ENCODE data around the gene PGS1. TPM values are rescaled to one million over a fixed set of nuclear protein-coding genes. Genes with fewer than 3 reads are reported as not detected.

PGS1 gene
- total and polyA plus RNA-seq, 9 donors = 13.5 to 50.2 (median 35.0) TPM

DNA sequence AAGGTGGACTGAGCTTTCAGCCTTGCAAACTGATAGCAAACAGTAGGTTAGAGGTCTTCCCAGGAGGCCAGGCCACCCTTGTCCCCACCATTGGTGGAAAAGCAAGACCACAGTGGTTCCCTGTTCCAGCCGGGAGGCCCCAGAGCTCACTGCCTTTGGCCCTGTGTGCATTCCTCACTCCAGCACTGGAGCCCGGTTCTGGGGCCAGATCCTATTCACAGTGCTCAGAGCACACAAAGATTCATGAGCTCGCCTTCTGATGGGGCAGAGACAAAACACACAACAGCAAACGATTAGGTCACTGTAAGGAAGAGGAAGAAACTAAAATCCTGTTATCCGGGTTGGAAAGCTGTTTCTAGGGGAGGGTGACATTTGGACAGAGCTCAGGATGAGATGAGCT lies 5.6 kb upstream of the PGS1 start:
- 61 to 71% (median 66%) methylated on average over 5 of the region's 5 CpGs for WGBS, 3 donors
- DNase-seq = no peak
- H3K27ac ChIP-seq = no peak overlapping the region
- TF ChIP-seq CTCF (IDR thresholded peaks at IDR 0.05) (no peak), POLR2A (IDR thresholded peaks at IDR 0.05) (no peak), EP300 (IDR thresholded peaks at IDR 0.05) (no peak)
- intact Hi-C loops (cut with DNase I) = loop anchor here in 1 of 4 donors (10.0 kb wide), 1 partner anchor 248 kb away; the partner anchor contains the start of gene TMC6
- no peaks in the 10 kb centered on the region for H3K9me3 ChIP-seq
- H3K27me3 ChIP-seq = no peaks in the 10 kb centered on the region
- H3K36me3 ChIP-seq = no peaks in the 10 kb centered on the region
- H3K4me3 ChIP-seq = no peak overlapping the region
- no peaks in the 10 kb centered on the region for H3K4me1 ChIP-seq (ENCODE audit: insufficient read depth)

- Histone ChIP-seq H3K9me3 (no peaks in the 10 kb centered on the region), H3K4me3 (no peak overlapping the region), H3K27me3 (no peaks in the 10 kb centered on the region), H3K4me1 (ENCODE audit: insufficient read depth) (no peaks in the 10 kb centered on the region), H3K36me3 (no peaks in the 10 kb centered on the region), H3K27ac (no peak overlapping the region)
- intact Hi-C loops (cut with DNase I) = loop anchor here in 1 of 4 donors (10.0 kb wide), 1 partner anchor 249 kb away; the partner anchor contains the start of gene TMC6
- WGBS, 3 donors = 69 to 76% (median 70%) methylated on average over 6 of the region's 6 CpGs
- DNase-seq = no peak
- no peak for TF ChIP-seq EP300 (IDR thresholded peaks at IDR 0.05)
- no peak for TF ChIP-seq POLR2A (IDR thresholded peaks at IDR 0.05)
- no peak for TF ChIP-seq CTCF (IDR thresholded peaks at IDR 0.05)
These were observed 4.3 kb upstream of the PGS1 start for GRCh38 chr17:78374189-78374588.

DNA sequence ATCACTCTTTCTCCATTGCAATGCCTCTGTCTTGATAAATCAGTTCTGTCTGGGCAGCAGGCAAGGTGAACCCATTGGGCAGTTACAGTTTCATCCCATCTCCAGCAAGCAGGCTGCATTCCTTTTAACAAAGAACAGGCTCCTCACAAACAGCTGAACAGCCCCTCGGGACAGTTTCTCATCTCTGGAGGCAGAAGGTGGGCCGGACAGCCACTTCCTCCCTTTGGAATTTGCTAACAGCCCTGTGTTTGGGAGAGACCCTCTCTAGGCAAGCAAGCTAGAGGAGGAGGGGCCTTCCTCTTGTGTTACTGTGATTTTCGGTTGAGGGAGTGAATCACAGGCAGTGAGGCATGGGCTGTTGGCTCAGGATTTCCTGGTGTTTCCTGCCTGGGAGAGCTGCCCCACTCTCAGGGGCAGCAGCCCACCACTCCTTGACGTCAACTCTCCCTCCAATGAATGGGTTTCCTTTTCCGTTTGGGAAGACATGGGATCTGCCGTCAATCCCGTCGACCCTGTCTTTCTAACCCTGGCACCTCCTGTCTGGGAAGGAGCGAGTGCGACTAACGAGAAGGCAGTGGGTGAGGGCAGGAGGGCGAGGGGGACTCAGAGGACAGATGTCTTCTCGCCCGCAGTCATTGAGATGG lies 3.7 kb upstream of the PGS1 start:
- 55 to 58% (median 56%) methylated on average over 14 of the region's 14 CpGs for WGBS, 3 donors
- H3K9me3 ChIP-seq = no peaks in the 10 kb centered on the region
- intact Hi-C loops (cut with DNase I) = loop anchor here in 1 of 4 donors (10.0 kb wide), 1 partner anchor 250 kb away; the partner anchor contains the start of gene TMC6
- TF ChIP-seq POLR2A (IDR thresholded peaks at IDR 0.05) (no peak), EP300 (IDR thresholded peaks at IDR 0.05) (no peak), CTCF (IDR thresholded peaks at IDR 0.05) (no peak)
- no peaks in the 10 kb centered on the region for H3K36me3 ChIP-seq
- no peaks in the 10 kb centered on the region for H3K4me1 ChIP-seq (ENCODE audit: insufficient read depth)
- DNase-seq = no peak
- no peaks in the 10 kb centered on the region for H3K27me3 ChIP-seq
- no peak overlapping the region for H3K27ac ChIP-seq
- no peak overlapping the region for H3K4me3 ChIP-seq

DNA sequence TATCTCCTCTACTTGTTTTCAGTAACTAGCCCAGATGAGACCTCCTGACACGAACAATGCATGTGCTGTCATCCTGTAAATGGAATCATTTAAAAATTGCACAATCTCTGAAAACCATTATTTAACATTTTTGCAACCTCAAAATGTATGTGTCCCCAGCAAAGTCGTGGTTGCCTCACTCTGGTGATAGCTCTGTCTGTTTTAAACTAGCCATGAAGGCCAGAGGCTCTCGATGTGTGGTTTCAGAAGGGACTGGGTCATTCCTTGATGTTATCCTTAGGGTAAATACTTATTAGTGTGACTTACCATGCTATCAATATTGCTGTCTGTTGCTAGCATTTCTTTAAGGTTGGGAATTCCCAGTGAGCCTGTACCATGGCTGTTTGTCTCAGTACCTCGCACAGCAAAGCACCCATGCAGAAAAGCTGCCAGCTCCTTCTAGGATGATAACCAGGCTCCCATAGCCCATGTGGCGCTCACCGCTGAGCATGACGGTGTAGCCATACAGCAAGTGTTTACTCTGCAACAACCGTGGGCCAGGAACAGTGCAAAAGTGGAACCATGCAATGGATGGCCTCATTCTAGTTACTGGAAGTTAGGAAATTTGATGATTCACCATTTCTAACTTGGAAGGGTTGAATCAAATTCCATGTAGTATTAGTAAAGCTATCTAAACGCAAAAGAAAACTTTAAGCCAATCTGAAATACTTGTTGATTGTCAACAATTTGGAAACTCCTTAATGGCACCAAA lies 2.9 kb upstream of the PGS1 start:
- intact Hi-C loops (cut with DNase I) = loop anchor here in 1 of 4 donors (10.0 kb wide), 1 partner anchor 251 kb away; the partner anchor contains the start of gene TMC6
- Histone ChIP-seq H3K4me1 (ENCODE audit: insufficient read depth) (no peaks in the 10 kb centered on the region), H3K4me3 (no peak overlapping the region), H3K27ac (no peak overlapping the region), H3K36me3 (no peaks in the 10 kb centered on the region), H3K9me3 (no peaks in the 10 kb centered on the region), H3K27me3 (no peaks in the 10 kb centered on the region)
- WGBS, 3 donors = 48 to 57% (median 52%) methylated on average over 9 of the region's 9 CpGs
- peak; percentile 17 for TF ChIP-seq EP300 (IDR thresholded peaks at IDR 0.05)
- no peak for TF ChIP-seq CTCF (IDR thresholded peaks at IDR 0.05)
- no peak for TF ChIP-seq POLR2A (IDR thresholded peaks at IDR 0.05)
- peak in 1 of 5 donors; percentile 41 for DNase-seq

Data from ovary (tissue), 9 donors.